WTC11 (cell line): ENCODE data around the gene POMT1. TPM values are rescaled to one million over a fixed set of nuclear protein-coding genes. Genes with fewer than 3 reads are reported as not detected.

Experiments
- ATAC-seq: fragments of 200-7000 bp; cut with Tn5 transposase; 2 replicates; pipeline ENCODE4 v1.10.0; 2021; ENCODE audit warnings: mild to moderate bottlenecking, moderate library complexity
- CTCF ChIA-PET: fragments of 300-600 bp; sonication (Branson Sonifier 250); formaldehyde crosslinking; loops from one replicate; lab custom pipeline; 2021; ENCODE audit warnings: antibody characterized with exemption; lab: Charles Lee
- POLR2A ChIA-PET: fragments of 350-600 bp; sonication (Branson Sonifier 250); formaldehyde crosslinking; loops from one replicate; lab custom pipeline; 2021; ENCODE audit warnings: antibody characterized with exemption; lab: Charles Lee
- DNase-seq: peaks from one replicate; pipeline ENCODE4 v3.0.0; 2021; ENCODE audit warnings: low spot score
- H3K27ac Mint-ChIP-seq: 2 replicates; pipeline ENCODE4 v1.8.0; 2021; ENCODE audit warnings: mixed read lengths
- H3K27me3 Mint-ChIP-seq: 2 replicates; pipeline ENCODE4 v1.8.0; 2021; ENCODE audit warnings: low read depth, mild to moderate bottlenecking, moderate library complexity, mixed read lengths
- H3K36me3 Mint-ChIP-seq: 2 replicates; pipeline ENCODE4 v1.8.0; 2021; ENCODE audit warnings: mixed read lengths
- H3K4me1 Mint-ChIP-seq: 2 replicates; pipeline ENCODE4 v1.8.0; 2022; ENCODE audit warnings: mixed read lengths
- H3K4me3 Mint-ChIP-seq: 2 replicates; pipeline ENCODE4 v1.8.0; 2021; ENCODE audit warnings: mild to moderate bottlenecking, moderate library complexity, mixed read lengths
- H3K9me3 Mint-ChIP-seq: 2 replicates; pipeline ENCODE4 v1.8.0; 2021; ENCODE audit warnings: mixed read lengths
- CDX4 ChIP-seq: fragments of 250-450 bp; sonication (Bioruptor Pico); IDR thresholded peaks from 2 replicates; pipeline ENCODE4 v1.9.0; 2021; ENCODE audit warnings: moderate library complexity, mild to moderate bottlenecking, inconsistent platforms, borderline replicate concordance
- E2F1 ChIP-seq: sonication (generic); formaldehyde crosslinking; IDR thresholded peaks from 2 replicates; pipeline ENCODE4 v1.8.0; 2022; ENCODE audit warnings: mild to moderate bottlenecking, missing genetic modification reagents
- E2F5 ChIP-seq: sonication (generic); formaldehyde crosslinking; IDR thresholded peaks from 2 replicates; pipeline ENCODE4 v1.8.1; 2022; ENCODE audit warnings: mild to moderate bottlenecking, moderate library complexity, missing genetic modification reagents
- ELF4 ChIP-seq: sonication (generic); formaldehyde crosslinking; IDR thresholded peaks from 2 replicates; pipeline ENCODE4 v1.8.1; 2022; ENCODE audit warnings: low read depth, mild to moderate bottlenecking, moderate library complexity, missing genetic modification reagents
- HMGA2 ChIP-seq: fragments of 250-450 bp; sonication (Bioruptor Pico); IDR thresholded peaks from 2 replicates; pipeline ENCODE4 v1.4.0; 2021; ENCODE audit warnings: mild to moderate bottlenecking, moderate library complexity
- IRF1 ChIP-seq: sonication (generic); formaldehyde crosslinking; IDR thresholded peaks from 2 replicates; pipeline ENCODE4 v1.8.0; 2023; ENCODE audit warnings: missing genetic modification reagents
- JUN ChIP-seq: sonication (generic); formaldehyde crosslinking; IDR thresholded peaks from 2 replicates; pipeline ENCODE4 v1.8.0; 2023; ENCODE audit warnings: mild to moderate bottlenecking, missing genetic modification reagents
- MXD4 ChIP-seq: fragments of 250-450 bp; sonication (Bioruptor Pico); IDR thresholded peaks from 2 replicates; pipeline ENCODE4 v1.8.0; 2021; ENCODE audit warnings: mild to moderate bottlenecking, moderate library complexity, borderline replicate concordance
- NFE2L1 ChIP-seq: sonication (generic); formaldehyde crosslinking; IDR thresholded peaks from 2 replicates; pipeline ENCODE4 v1.8.1; 2023; ENCODE audit warnings: missing genetic modification reagents
- NR2C2 ChIP-seq: sonication (generic); formaldehyde crosslinking; IDR thresholded peaks from 2 replicates; pipeline ENCODE4 v1.8.0; 2022; ENCODE audit warnings: mild to moderate bottlenecking, missing genetic modification reagents
- OVOL2 ChIP-seq: fragments of 250-450 bp; sonication (Bioruptor Pico); IDR thresholded peaks from 2 replicates; pipeline ENCODE4 v1.9.0; 2021; ENCODE audit warnings: mild to moderate bottlenecking, borderline replicate concordance
- TCF7 ChIP-seq: sonication (generic); formaldehyde crosslinking; IDR thresholded peaks from 2 replicates; pipeline ENCODE4 v1.8.0; 2022; ENCODE audit warnings: mild to moderate bottlenecking, low read depth, missing genetic modification reagents, moderate library complexity
- TEAD1 ChIP-seq: sonication (generic); formaldehyde crosslinking; IDR thresholded peaks from 2 replicates; pipeline ENCODE4 v1.8.0; 2022; ENCODE audit warnings: mild to moderate bottlenecking, missing genetic modification reagents
- TP53 ChIP-seq: sonication (generic); formaldehyde crosslinking; IDR thresholded peaks from 2 replicates; pipeline ENCODE4 v1.8.1; 2023; ENCODE audit warnings: mild to moderate bottlenecking, missing genetic modification reagents
- ZNF232 ChIP-seq: sonication (generic); formaldehyde crosslinking; IDR thresholded peaks from 2 replicates; pipeline ENCODE4 v1.8.0; 2022; ENCODE audit warnings: mild to moderate bottlenecking, missing genetic modification reagents
- ZNF416 ChIP-seq: fragments of 250-450 bp; sonication (Bioruptor Pico); IDR thresholded peaks from 2 replicates; pipeline ENCODE4 v1.9.0; 2021; ENCODE audit warnings: mild to moderate bottlenecking, inconsistent platforms
- ZNF423 ChIP-seq: fragments of 250-450 bp; sonication (Bioruptor Pico); IDR thresholded peaks from 2 replicates; pipeline ENCODE4 v2.1.2; 2022; ENCODE audit warnings: mild to moderate bottlenecking, moderate library complexity
- ZNF671 ChIP-seq: fragments of 250-450 bp; sonication (Bioruptor Pico); IDR thresholded peaks from 2 replicates; pipeline ENCODE4 v1.8.0; 2021; ENCODE audit warnings: mild to moderate bottlenecking
- total RNA-seq: library from RNA; stranded (reverse); gene quantifications from 3 replicates; pipeline ENCODE4 v1.2.3, GENCODE V29; 2021
- TF ChIP-seq, protein P1 (sequence below): fragments of 250-450 bp; sonication (Bioruptor Pico); IDR thresholded peaks from 2 replicates; pipeline ENCODE4 v1.9.0; 2021; ENCODE audit warnings: mild to moderate bottlenecking, borderline replicate concordance
- TF ChIP-seq, protein P2 (sequence below): sonication (generic); formaldehyde crosslinking; IDR thresholded peaks from 2 replicates; pipeline ENCODE4 v1.8.1; 2023; ENCODE audit warnings: mild to moderate bottlenecking, missing genetic modification reagents, moderate library complexity
- TF ChIP-seq, protein P3 (sequence below): sonication (generic); formaldehyde crosslinking; IDR thresholded peaks from 2 replicates; pipeline ENCODE4 v1.8.0; 2022; ENCODE audit warnings: mild to moderate bottlenecking, missing genetic modification reagents

The POMT1 gene
- total RNA-seq, 1 experiment from 2014 or later: 36.2 TPM

DNA sequence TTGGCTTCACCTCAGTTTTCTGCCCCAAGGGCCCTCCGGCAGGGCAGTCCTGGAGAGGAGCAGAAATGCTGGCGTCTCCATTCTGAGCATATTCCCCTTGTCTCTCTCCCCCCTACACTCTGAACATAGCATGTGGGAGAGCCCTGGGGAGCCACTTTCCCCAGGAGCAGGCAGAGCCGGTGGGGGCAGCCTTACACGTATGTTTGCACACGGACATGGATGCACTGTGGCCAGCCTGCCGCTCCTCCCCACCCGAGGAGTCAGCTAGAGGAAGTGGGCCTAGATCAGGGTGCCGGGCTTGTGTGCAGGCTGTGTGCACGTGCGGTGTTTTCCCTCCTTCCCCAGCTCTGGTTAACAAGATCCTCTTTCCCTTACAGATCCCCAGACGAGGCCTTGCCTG lies 25.4 kb upstream of the POMT1 start:
- peaks cover 81% of the 10 kb centered on the region for H3K36me3 Mint-ChIP-seq
- H3K4me3 Mint-ChIP-seq: no peak overlapping the region
- DNase-seq: no peak
- ChIA-PET CTCF (interaction anchor here (0.6 to 2.0 kb wide), 15 partner anchors 10 to 260 kb away, joined by 3 to 7 read pairs (median 4); partner anchors contain the start of gene POMT1), POLR2A (interaction anchor here (0.5 kb wide), 1 partner anchor 14 kb away, joined by 3 read pairs; no protein-coding TSS in a partner anchor)
- peak overlapping the region; percentile 70; the same call in 1 of the 2 replicates for H3K27ac Mint-ChIP-seq
- ATAC-seq: no peak
- no peaks in the 10 kb centered on the region for H3K9me3 Mint-ChIP-seq
- H3K4me1 Mint-ChIP-seq: no peaks in the 10 kb centered on the region
- no peak for TF ChIP-seq ZNF232 (CRISPR knock-in tag)
- TF ChIP-seq MXD4: no peak
- TF ChIP-seq CDX4 (CRISPR knock-in tag): no peak
- TF ChIP-seq, protein P1, sequence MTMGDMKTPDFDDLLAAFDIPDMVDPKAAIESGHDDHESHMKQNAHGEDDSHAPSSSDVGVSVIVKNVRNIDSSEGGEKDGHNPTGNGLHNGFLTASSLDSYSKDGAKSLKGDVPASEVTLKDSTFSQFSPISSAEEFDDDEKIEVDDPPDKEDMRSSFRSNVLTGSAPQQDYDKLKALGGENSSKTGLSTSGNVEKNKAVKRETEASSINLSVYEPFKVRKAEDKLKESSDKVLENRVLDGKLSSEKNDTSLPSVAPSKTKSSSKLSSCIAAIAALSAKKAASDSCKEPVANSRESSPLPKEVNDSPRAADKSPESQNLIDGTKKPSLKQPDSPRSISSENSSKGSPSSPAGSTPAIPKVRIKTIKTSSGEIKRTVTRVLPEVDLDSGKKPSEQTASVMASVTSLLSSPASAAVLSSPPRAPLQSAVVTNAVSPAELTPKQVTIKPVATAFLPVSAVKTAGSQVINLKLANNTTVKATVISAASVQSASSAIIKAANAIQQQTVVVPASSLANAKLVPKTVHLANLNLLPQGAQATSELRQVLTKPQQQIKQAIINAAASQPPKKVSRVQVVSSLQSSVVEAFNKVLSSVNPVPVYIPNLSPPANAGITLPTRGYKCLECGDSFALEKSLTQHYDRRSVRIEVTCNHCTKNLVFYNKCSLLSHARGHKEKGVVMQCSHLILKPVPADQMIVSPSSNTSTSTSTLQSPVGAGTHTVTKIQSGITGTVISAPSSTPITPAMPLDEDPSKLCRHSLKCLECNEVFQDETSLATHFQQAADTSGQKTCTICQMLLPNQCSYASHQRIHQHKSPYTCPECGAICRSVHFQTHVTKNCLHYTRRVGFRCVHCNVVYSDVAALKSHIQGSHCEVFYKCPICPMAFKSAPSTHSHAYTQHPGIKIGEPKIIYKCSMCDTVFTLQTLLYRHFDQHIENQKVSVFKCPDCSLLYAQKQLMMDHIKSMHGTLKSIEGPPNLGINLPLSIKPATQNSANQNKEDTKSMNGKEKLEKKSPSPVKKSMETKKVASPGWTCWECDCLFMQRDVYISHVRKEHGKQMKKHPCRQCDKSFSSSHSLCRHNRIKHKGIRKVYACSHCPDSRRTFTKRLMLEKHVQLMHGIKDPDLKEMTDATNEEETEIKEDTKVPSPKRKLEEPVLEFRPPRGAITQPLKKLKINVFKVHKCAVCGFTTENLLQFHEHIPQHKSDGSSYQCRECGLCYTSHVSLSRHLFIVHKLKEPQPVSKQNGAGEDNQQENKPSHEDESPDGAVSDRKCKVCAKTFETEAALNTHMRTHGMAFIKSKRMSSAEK (CRISPR knock-in tag): no peak
- no peak for TF ChIP-seq ZNF423 (CRISPR knock-in tag)
- TF ChIP-seq ZNF671 (CRISPR knock-in tag): no peak
- TF ChIP-seq, protein P2, sequence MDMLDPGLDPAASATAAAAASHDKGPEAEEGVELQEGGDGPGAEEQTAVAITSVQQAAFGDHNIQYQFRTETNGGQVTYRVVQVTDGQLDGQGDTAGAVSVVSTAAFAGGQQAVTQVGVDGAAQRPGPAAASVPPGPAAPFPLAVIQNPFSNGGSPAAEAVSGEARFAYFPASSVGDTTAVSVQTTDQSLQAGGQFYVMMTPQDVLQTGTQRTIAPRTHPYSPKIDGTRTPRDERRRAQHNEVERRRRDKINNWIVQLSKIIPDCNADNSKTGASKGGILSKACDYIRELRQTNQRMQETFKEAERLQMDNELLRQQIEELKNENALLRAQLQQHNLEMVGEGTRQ (CRISPR knock-in tag): no peak
- TF ChIP-seq JUN: no peak
- no peak for TF ChIP-seq ELF4 (CRISPR knock-in tag)
- no peak for TF ChIP-seq TP53 (CRISPR knock-in tag)
- no peak for TF ChIP-seq ZNF416 (CRISPR knock-in tag)
- no peak for TF ChIP-seq TCF7
- TF ChIP-seq OVOL2 (CRISPR knock-in tag): no peak
- no peak for TF ChIP-seq IRF1
- TF ChIP-seq, all 79 proteins: peak for 0
- H3K27me3 Mint-ChIP-seq: no peaks in the 10 kb centered on the region; the same call in 1 of the 2 replicates

- CTCF ChIA-PET: interaction anchor here (0.6 to 1.1 kb wide), 14 partner anchors 10 to 259 kb away, joined by 3 to 7 read pairs (median 4); no protein-coding TSS in a partner anchor
- Mint-ChIP-seq H3K27ac (peak overlapping the region; percentile 70), H3K4me3 (no peak overlapping the region), H3K27me3 (no peaks in the 10 kb centered on the region; the same call in 1 of the 2 replicates), H3K4me1 (no peaks in the 10 kb centered on the region), H3K36me3 (peaks cover 82% of the 10 kb centered on the region), H3K9me3 (no peaks in the 10 kb centered on the region)
- POLR2A ChIA-PET: interaction anchor here (0.5 kb wide), 1 partner anchor 14 kb away, joined by 3 read pairs; no protein-coding TSS in a partner anchor
- ATAC-seq (peak; percentile 10), DNase-seq (no peak)
- no peak for TF ChIP-seq E2F5
- TF ChIP-seq, protein P3, sequence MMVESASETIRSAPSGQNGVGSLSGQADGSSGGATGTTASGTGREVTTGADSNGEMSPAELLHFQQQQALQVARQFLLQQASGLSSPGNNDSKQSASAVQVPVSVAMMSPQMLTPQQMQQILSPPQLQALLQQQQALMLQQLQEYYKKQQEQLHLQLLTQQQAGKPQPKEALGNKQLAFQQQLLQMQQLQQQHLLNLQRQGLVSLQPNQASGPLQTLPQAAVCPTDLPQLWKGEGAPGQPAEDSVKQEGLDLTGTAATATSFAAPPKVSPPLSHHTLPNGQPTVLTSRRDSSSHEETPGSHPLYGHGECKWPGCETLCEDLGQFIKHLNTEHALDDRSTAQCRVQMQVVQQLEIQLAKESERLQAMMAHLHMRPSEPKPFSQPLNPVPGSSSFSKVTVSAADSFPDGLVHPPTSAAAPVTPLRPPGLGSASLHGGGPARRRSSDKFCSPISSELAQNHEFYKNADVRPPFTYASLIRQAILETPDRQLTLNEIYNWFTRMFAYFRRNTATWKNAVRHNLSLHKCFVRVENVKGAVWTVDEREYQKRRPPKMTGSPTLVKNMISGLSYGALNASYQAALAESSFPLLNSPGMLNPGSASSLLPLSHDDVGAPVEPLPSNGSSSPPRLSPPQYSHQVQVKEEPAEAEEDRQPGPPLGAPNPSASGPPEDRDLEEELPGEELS (CRISPR knock-in tag): no peak
- no peak for TF ChIP-seq E2F1 (CRISPR knock-in tag)
- TF ChIP-seq MXD4: no peak
- no peak for TF ChIP-seq HMGA2 (CRISPR knock-in tag)
- no peak for TF ChIP-seq NFE2L1 (CRISPR knock-in tag)
- no peak for TF ChIP-seq TEAD1 (CRISPR knock-in tag)
- TF ChIP-seq NR2C2 (CRISPR knock-in tag): no peak
Measured at GRCh38 chr9:131477816-131478419, 24.8 kb upstream of the POMT1 start.
